ENCODE measurements around the gene CYBC1. TPM values are rescaled to one million over a fixed set of nuclear protein-coding genes. Genes with fewer than 3 reads are reported as not detected.

CYBC1 gene
- total RNA-seq, 1 experiment from 2014 or later, result 71.7 TPM

DNA sequence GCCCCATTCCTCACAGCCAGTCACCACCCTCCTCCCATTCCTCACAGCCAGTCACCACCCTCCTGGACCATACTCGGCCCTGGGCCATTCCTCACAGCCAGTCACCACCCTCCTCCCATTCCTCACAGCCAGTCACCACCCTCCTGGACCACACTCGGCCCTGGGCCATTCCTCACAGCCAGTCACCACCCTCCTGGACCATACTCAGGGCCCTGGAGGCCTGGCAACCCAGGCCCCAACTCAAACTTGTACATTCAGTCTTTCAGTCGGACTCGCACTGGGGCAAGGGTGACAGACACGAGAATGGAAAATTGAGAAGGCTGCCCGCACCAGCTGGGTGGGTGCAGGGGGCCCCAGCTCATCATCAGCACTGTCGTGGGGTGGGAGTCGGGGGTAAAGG lies 38.6 kb upstream of the CYBC1 start:
- no peak for TF ChIP-seq SMAD4 (CRISPR knock-in tag; IDR thresholded peaks at IDR 0.05)
- TF ChIP-seq ESRRA (CRISPR knock-in tag; IDR thresholded peaks at IDR 0.05; ENCODE audit: borderline replicate concordance), result no peak
- TF ChIP-seq ZSCAN18 (CRISPR knock-in tag; IDR thresholded peaks at IDR 0.05), result no peak
- no peak for TF ChIP-seq MYBL2 (CRISPR knock-in tag; IDR thresholded peaks at IDR 0.05)
- TF ChIP-seq PREB (CRISPR knock-in tag; IDR thresholded peaks at IDR 0.05; ENCODE audit: borderline replicate concordance), result no peak
- TF ChIP-seq NR1H2 (CRISPR knock-in tag; IDR thresholded peaks at IDR 0.05), result no peak
- no peak for TF ChIP-seq FOXJ3 (CRISPR knock-in tag; IDR thresholded peaks at IDR 0.05; ENCODE audit: borderline replicate concordance)
- TF ChIP-seq ZNF317 (CRISPR knock-in tag; IDR thresholded peaks at IDR 0.05; ENCODE audit: borderline replicate concordance, low read depth), result no peak
- no peak for TF ChIP-seq ZNF423 (CRISPR knock-in tag; IDR thresholded peaks at IDR 0.05)
- no peak for TF ChIP-seq ZNF232 (CRISPR knock-in tag; IDR thresholded peaks at IDR 0.05)
- no peak for TF ChIP-seq NR3C1 (CRISPR knock-in tag; conservative IDR thresholded peaks at IDR 0.05; ENCODE audit: low read depth)
- TF ChIP-seq, protein P1, sequence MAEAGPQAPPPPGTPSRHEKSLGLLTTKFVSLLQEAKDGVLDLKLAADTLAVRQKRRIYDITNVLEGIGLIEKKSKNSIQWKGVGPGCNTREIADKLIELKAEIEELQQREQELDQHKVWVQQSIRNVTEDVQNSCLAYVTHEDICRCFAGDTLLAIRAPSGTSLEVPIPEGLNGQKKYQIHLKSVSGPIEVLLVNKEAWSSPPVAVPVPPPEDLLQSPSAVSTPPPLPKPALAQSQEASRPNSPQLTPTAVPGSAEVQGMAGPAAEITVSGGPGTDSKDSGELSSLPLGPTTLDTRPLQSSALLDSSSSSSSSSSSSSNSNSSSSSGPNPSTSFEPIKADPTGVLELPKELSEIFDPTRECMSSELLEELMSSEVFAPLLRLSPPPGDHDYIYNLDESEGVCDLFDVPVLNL (CRISPR knock-in tag; IDR thresholded peaks at IDR 0.05; ENCODE audit: borderline replicate concordance, low read depth), result no peak
- no peak for TF ChIP-seq RELA (CRISPR knock-in tag; IDR thresholded peaks at IDR 0.05; ENCODE audit: borderline replicate concordance)
- no peak for TF ChIP-seq GABPB1 (CRISPR knock-in tag; IDR thresholded peaks at IDR 0.05)
- no peak for TF ChIP-seq SOX15 (CRISPR knock-in tag; IDR thresholded peaks at IDR 0.05)
- TF ChIP-seq HMGA2 (CRISPR knock-in tag; IDR thresholded peaks at IDR 0.05), result no peak
- TF ChIP-seq SP1 (CRISPR knock-in tag; conservative IDR thresholded peaks at IDR 0.05), result no peak
- H3K4me1 Mint-ChIP-seq, result peaks cover 3% of the 10 kb centered on the region
- CTCF ChIA-PET, result no interaction called here
- POLR2A ChIA-PET, result no interaction called here
- H3K9me3 Mint-ChIP-seq, result no peaks in the 10 kb centered on the region
- H3K4me3 Mint-ChIP-seq, result no peak overlapping the region
- H3K36me3 Mint-ChIP-seq, result peaks cover 34% of the 10 kb centered on the region
- ATAC-seq, result no peak
- DNase-seq (ENCODE audit: low spot score), result no peak
- H3K27ac Mint-ChIP-seq, result no peak overlapping the region
- no peaks in the 10 kb centered on the region for H3K27me3 Mint-ChIP-seq (ENCODE audit: low read depth)

DNA sequence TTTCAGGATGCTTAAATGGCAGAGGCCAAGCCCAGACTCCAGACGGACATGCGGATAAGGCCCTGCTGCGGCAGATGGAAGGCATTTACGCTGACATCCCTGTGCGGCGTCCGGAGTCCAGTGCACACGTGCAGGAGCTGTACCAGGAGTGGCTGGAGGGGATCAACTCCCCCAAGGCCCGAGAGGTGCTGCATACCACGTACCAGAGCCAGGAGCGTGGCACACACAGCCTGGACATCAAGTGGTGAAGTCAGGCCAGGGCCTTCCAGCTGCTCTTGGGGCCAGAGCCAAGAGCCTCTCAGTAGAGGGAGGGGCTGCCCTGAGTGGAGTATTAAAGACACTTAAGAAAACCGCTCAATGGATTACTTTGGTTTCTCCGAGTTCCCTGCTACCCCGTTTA lies 37.4 kb upstream of the CYBC1 start:
- no peak overlapping the region for H3K4me3 Mint-ChIP-seq
- 0 out of 2 replicates have a peak overlapping the region, but pooled peaks have one; percentile 74 for H3K27ac Mint-ChIP-seq
- no peak for ATAC-seq
- H3K27me3 Mint-ChIP-seq (ENCODE audit: low read depth), result no peaks in the 10 kb centered on the region
- no peaks in the 10 kb centered on the region for H3K4me1 Mint-ChIP-seq
- H3K9me3 Mint-ChIP-seq, result no peaks in the 10 kb centered on the region
- DNase-seq (ENCODE audit: low spot score), result no peak
- TF ChIP-seq, protein P2, sequence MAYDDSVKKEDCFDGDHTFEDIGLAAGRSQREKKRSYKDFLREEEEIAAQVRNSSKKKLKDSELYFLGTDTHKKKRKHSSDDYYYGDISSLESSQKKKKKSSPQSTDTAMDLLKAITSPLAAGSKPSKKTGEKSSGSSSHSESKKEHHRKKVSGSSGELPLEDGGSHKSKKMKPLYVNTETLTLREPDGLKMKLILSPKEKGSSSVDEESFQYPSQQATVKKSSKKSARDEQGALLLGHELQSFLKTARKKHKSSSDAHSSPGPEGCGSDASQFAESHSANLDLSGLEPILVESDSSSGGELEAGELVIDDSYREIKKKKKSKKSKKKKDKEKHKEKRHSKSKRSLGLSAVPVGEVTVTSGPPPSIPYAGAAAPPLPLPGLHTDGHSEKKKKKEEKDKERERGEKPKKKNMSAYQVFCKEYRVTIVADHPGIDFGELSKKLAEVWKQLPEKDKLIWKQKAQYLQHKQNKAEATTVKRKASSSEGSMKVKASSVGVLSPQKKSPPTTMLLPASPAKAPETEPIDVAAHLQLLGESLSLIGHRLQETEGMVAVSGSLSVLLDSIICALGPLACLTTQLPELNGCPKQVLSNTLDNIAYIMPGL (CRISPR knock-in tag; IDR thresholded peaks at IDR 0.05), result no peak
- TF ChIP-seq USF1 (CRISPR knock-in tag; IDR thresholded peaks at IDR 0.05) (no peak), HMGA2 (CRISPR knock-in tag; IDR thresholded peaks at IDR 0.05) (no peak), GTF2I (CRISPR knock-in tag; conservative IDR thresholded peaks at IDR 0.05) (no peak), ZNF138 (CRISPR knock-in tag; conservative IDR thresholded peaks at IDR 0.05) (no peak)
- ChIA-PET CTCF (no interaction called here), POLR2A (no interaction called here)
- peaks cover 41% of the 10 kb centered on the region for H3K36me3 Mint-ChIP-seq

Data from WTC11 (cell line).